Measurements from ENCODE around the gene SCG3. TPM values are rescaled to one million over a fixed set of nuclear protein-coding genes. Genes with fewer than 3 reads are reported as not detected.

Gene SCG3
- total RNA-seq, 1 experiment from 2014 or later, result 22.7 TPM

DNA sequence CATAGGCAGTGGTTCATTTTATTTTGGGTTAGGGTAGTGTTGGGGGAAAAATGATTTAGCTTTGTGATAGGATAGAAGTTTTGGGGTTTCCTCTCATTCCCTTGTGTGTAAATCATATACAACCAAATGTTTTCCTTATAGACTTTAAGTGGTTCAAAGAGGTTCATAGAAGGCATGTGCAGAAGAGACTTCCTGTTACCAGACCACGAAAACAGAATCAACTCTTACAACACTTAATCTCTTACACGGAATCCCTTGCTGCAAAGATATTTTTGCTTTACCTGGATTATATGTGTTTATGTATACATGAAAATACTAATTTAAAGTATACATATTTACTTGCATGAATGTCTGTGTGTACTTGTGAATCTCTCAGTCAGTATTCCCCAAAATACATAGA lies 73.0 kb downstream of the SCG3 start:
- peaks cover 3% of the 10 kb centered on the region; the same call in 1 of the 2 replicates for H3K4me1 ChIP-seq (ENCODE audit: insufficient read depth, low read length)
- H3K56ac ChIP-seq (ENCODE audit: insufficient read length, low read depth, low read length), result no peak overlapping the region
- H2BK5ac ChIP-seq (ENCODE audit: insufficient read length, low read length), result no peak overlapping the region
- peaks cover 19% of the 10 kb centered on the region; the same call in 1 of the 2 replicates for H3K27me3 ChIP-seq (ENCODE audit: insufficient read depth, low read length)
- H4K8ac ChIP-seq (replicated peaks; ENCODE audit: insufficient read length, low read depth, low read length), result no peak overlapping the region
- no peak overlapping the region for H3K27ac ChIP-seq (ENCODE audit: insufficient read length, low read depth, low read length)
- TF ChIP-seq CTCF (conservative IDR thresholded peaks at IDR 0.05), result no peak
- H3K14ac ChIP-seq (ENCODE audit: insufficient read depth, low read length), result no peak overlapping the region
- no peak overlapping the region for H3K23ac ChIP-seq (ENCODE audit: insufficient read length, low read depth, low read length)
- no peaks in the 10 kb centered on the region for H3K79me1 ChIP-seq (ENCODE audit: insufficient read depth, low read depth, low read length, poor library complexity, severe bottlenecking)
- no peak overlapping the region for H2BK20ac ChIP-seq (ENCODE audit: low read depth, low read length, poor library complexity, severe bottlenecking)
- H2BK120ac ChIP-seq (ENCODE audit: low read depth, low read length, poor library complexity, severe bottlenecking), result no peak overlapping the region
- peaks cover 65% of the 10 kb centered on the region for H3K27me3 Mint-ChIP-seq (ENCODE audit: low read depth)
- peaks cover 7% of the 10 kb centered on the region for H3K23me2 ChIP-seq (ENCODE audit: insufficient read length, low read depth, low read length, poor library complexity, severe bottlenecking)
- no peak overlapping the region for H3K18ac ChIP-seq (ENCODE audit: insufficient read length, low read depth, low read length)
- no peak overlapping the region for H3K4me2 ChIP-seq (ENCODE audit: insufficient read depth, insufficient read length, low read length)
- H4K91ac ChIP-seq (ENCODE audit: insufficient read length, low read depth, low read length), result no peak overlapping the region
- no peaks in the 10 kb centered on the region for H3K9me3 ChIP-seq (ENCODE audit: control insufficient read depth, low read depth, low read length)
- H3K9me3 Mint-ChIP-seq, result no peaks in the 10 kb centered on the region; a peak in 1 of 5 replicates
- H3K9ac ChIP-seq (ENCODE audit: extremely low read depth, insufficient read length, low read length), result no peak overlapping the region
- H3T11ph ChIP-seq (ENCODE audit: low read length), result no peak overlapping the region
- no peaks in the 10 kb centered on the region for H4K20me1 ChIP-seq (ENCODE audit: control insufficient read depth, insufficient read depth, insufficient read length)
- no peak overlapping the region for H4K5ac ChIP-seq (ENCODE audit: insufficient read length, low read depth, low read length)
- no peak overlapping the region for H2BK12ac ChIP-seq (ENCODE audit: insufficient read length, low read depth, low read length)
- H3K4me1 Mint-ChIP-seq, result peaks cover 17 to 21% of the 10 kb centered on the region in 2 experiments
- no peak overlapping the region for H2AFZ ChIP-seq (ENCODE audit: low read length)
- no peak overlapping the region for H3K27ac Mint-ChIP-seq
- no peak overlapping the region for H2BK15ac ChIP-seq (ENCODE audit: low read depth, low read length)
- DNase-seq, result no peak
- no peak overlapping the region for H3K4ac ChIP-seq (ENCODE audit: low read depth, low read length)
- H3K36me3 Mint-ChIP-seq (ENCODE audit: insufficient read depth in 1 of 3, low read depth in 3 of 3), result peaks cover 0 to 1% (median 0%) of the 10 kb centered on the region in 3 experiments; a peak in 1 of 7 replicates
- H3K4me3 Mint-ChIP-seq, result no peak overlapping the region
- no CpG with 5 or more reads among the region's 2 CpGs for WGBS (ENCODE audit: extremely low coverage, insufficient read length, low lambda C conversion rate)
- H3K79me2 ChIP-seq (ENCODE audit: insufficient read depth, low read length), result no peaks in the 10 kb centered on the region
- no peak overlapping the region for H2AK5ac ChIP-seq (ENCODE audit: insufficient read length, low read length)
